ENCODE measurements around the gene ADARB2. TPM values are rescaled to one million over a fixed set of nuclear protein-coding genes. Genes with fewer than 3 reads are reported as not detected.

The ADARB2 gene
- polyA plus RNA-seq, 3 donors: not detected

DNA sequence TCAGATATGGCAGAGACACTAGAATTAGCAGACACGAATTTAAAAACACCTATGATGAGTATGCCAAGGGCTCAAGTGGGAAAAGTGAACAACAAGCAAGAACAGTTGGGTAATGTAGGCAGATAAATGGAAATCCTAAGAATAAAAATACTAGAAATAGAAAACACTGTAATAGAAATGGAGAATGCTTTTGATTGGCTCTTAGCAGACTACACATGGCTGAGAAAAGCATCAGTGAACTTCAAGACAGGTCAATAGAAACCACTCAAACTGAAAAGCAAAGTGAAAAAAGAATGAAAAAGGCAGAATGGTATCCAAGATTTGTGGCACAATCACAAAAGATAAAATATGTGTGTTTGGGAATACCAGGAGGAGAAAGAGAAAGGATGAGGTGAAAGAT, 598.8 kb downstream of the ADARB2 start:
- H3K36me3 ChIP-seq (replicated peaks in 1 of 2; ENCODE audit: control insufficient read depth in 1 of 2, insufficient read depth in 2 of 2, low read length in 2 of 2): no peaks in the 10 kb centered on the region
- peaks cover 6 to 15% (median 10%) of the 10 kb centered on the region in 7 donors for H3K9me3 Mint-ChIP-seq
- no CpG with 5 or more reads among the region's 1 CpG for WGBS (ENCODE audit: insufficient coverage)
- no peak overlapping the region for H3K4me3 Mint-ChIP-seq
- peaks cover 0 to 8% (median 7%) of the 10 kb centered on the region in 3 donors for H3K27me3 Mint-ChIP-seq (ENCODE audit: low read depth in 3 of 3)
- no peak overlapping the region for H3K27ac Mint-ChIP-seq
- H4K20me1 ChIP-seq (ENCODE audit: insufficient read depth, low read length): no peaks in the 10 kb centered on the region
- no peaks in the 10 kb centered on the region for H3K4me1 ChIP-seq (ENCODE audit: control insufficient read depth in 1 of 2, insufficient read depth in 2 of 2, low read length in 2 of 2)
- intact Hi-C loops (cut with micrococcal nuclease): no loop called here
- no peaks in the 10 kb centered on the region for H3K27me3 ChIP-seq (ENCODE audit: control insufficient read depth in 2 of 2, insufficient read depth in 2 of 2, low read length in 2 of 2)
- H3K79me2 ChIP-seq (ENCODE audit: insufficient read depth, low read length): no peaks in the 10 kb centered on the region
- no peak overlapping the region for H3K4me2 ChIP-seq (replicated peaks; ENCODE audit: extremely low read depth, low read length, poor library complexity, severe bottlenecking)
- peaks cover 0 to 9% of the 10 kb centered on the region in 2 donors for H3K9me3 ChIP-seq (replicated peaks in 1 of 2; ENCODE audit: control insufficient read depth in 1 of 2, insufficient read depth in 1 of 2, low read length in 2 of 2)
- H3K27ac ChIP-seq (ENCODE audit: low read depth in 1 of 2, low read length in 2 of 2): no peak overlapping the region
- DNase-seq: no peak
- H2AFZ ChIP-seq (ENCODE audit: insufficient read depth, low read depth, low read length, poor library complexity, severe bottlenecking): no peak overlapping the region
- no peaks in the 10 kb centered on the region for H3K36me3 Mint-ChIP-seq
- no peak overlapping the region for H3K9ac ChIP-seq (ENCODE audit: insufficient read depth, low read length, poor library complexity, severe bottlenecking)
- H3K4me3 ChIP-seq (replicated peaks in 1 of 3; ENCODE audit: low read depth in 2 of 3, low read length in 3 of 3): no peak overlapping the region
- TF ChIP-seq CTCF (IDR thresholded peaks at IDR 0.05): no peak
- no peaks in the 10 kb centered on the region for H3K4me1 Mint-ChIP-seq

GRCh38 chr10:1137499-1138163, 599.7 kb downstream of the ADARB2 start:
- intact Hi-C loops (cut with micrococcal nuclease): no loop called here
- Mint-ChIP-seq H3K36me3 (peaks cover 0 to under 1% of the 10 kb centered on the region in 2 donors), H3K9me3 (peaks cover 6 to 15% (median 10%) of the 10 kb centered on the region in 7 donors), H3K27ac (no peak overlapping the region), H3K4me1 (no peaks in the 10 kb centered on the region), H3K27me3 (ENCODE audit: low read depth in 3 of 3) (peaks cover 0 to 8% (median 7%) of the 10 kb centered on the region in 3 donors), H3K4me3 (no peak overlapping the region)
- Histone ChIP-seq H3K36me3 (replicated peaks in 1 of 2; ENCODE audit: control insufficient read depth in 1 of 2, insufficient read depth in 2 of 2, low read length in 2 of 2) (no peaks in the 10 kb centered on the region), H3K4me2 (replicated peaks; ENCODE audit: extremely low read depth, low read length, poor library complexity, severe bottlenecking) (no peak overlapping the region), H3K4me1 (ENCODE audit: control insufficient read depth in 1 of 2, insufficient read depth in 2 of 2, low read length in 2 of 2) (no peaks in the 10 kb centered on the region), H2AFZ (ENCODE audit: insufficient read depth, low read depth, low read length, poor library complexity, severe bottlenecking) (no peak overlapping the region), H3K9ac (ENCODE audit: insufficient read depth, low read length, poor library complexity, severe bottlenecking) (no peak overlapping the region), H3K79me2 (ENCODE audit: insufficient read depth, low read length) (no peaks in the 10 kb centered on the region), H3K27ac (ENCODE audit: low read depth in 1 of 2, low read length in 2 of 2) (no peak overlapping the region), H3K27me3 (ENCODE audit: control insufficient read depth in 2 of 2, insufficient read depth in 2 of 2, low read length in 2 of 2) (no peaks in the 10 kb centered on the region), H3K4me3 (replicated peaks in 1 of 3; ENCODE audit: low read depth in 2 of 3, low read length in 3 of 3) (no peak overlapping the region), H4K20me1 (ENCODE audit: insufficient read depth, low read length) (peaks cover 2% of the 10 kb centered on the region), H3K9me3 (replicated peaks in 1 of 2; ENCODE audit: control insufficient read depth in 1 of 2, insufficient read depth in 1 of 2, low read length in 2 of 2) (peaks cover 0 to 9% of the 10 kb centered on the region in 2 donors)
- DNase-seq: no peak
- TF ChIP-seq CTCF (IDR thresholded peaks at IDR 0.05): no peak
- WGBS (ENCODE audit: insufficient coverage): 100% methylated on average over 4 of the region's 10 CpGs
